ENCODE results near the gene TOP2B.

Gene TOP2B

DNA sequence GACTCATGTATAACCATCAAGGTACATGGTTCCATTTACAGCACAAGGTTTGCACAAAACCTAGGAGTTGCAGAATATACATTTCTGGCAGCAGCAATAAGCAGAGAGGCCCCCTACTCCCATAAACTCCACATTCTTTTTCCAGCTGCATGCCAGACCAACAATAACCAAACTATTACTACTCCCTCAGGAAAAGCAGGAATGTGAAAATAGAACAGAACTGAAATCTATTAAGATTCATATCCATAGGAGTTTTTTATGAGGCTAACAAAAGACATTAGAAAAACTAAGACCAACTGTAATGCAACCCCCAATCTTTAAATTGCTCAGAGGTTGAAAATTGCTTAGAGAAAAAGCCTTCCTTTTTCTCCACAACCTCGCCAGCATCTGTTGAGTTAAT is 27.6 kb upstream of the TOP2B start:
- Histone ChIP-seq H3K36me3 (ENCODE audit: insufficient read depth, low read length) (no peaks in the 10 kb centered on the region), H2AFZ (ENCODE audit: low read length, unreplicated experiment) (no peak overlapping the region), H3K4me1 (ENCODE audit: control insufficient read depth, insufficient read depth, low read length, unreplicated experiment) (no peaks in the 10 kb centered on the region), H3K27me3 (ENCODE audit: insufficient read depth, low read length) (peaks cover 54% of the 10 kb centered on the region), H3K79me2 (ENCODE audit: control insufficient read depth, insufficient read depth, low read length, unreplicated experiment) (no peaks in the 10 kb centered on the region), H3K4me3 (ENCODE audit: low read depth, low read length) (no peak overlapping the region), H3K27ac (ENCODE audit: low read depth, low read length) (no peak overlapping the region)

DNA sequence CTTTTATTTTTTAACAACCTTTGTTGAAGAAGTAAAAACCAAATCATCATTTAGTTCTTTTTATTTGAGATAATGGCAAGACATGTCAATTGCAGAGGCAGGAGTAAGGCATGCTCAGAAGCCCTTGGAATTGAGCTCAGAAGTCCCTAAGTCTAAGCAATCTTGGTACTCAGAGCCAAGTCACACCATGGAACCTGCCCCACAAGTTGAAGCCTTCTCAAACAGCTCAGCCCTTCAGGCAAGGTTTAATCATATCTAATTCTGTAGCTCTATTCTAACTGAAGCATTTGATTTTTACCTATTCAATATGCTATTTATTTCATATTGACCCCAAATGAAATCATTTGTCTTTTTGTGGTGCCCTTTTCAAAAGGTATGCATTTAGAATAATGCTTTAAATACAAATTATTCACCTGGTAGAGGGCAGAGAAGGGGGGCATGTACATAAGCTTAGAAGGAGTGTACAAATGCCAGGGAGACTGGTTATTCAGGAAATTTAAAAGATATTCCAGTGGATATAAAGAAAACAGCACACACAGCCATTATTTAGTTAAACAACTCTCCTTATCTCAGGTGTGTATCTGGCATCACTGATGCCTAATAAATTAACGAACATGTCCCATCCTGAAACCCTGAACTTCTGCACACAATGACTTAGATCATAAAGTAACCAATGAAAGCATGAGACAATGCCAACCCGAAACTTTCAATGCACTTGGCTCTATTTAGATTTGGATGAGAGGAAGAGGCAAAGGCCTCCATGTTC is 26.2 kb upstream of the TOP2B start:
- Histone ChIP-seq H3K27ac (ENCODE audit: low read depth, low read length) (no peak overlapping the region), H3K4me3 (ENCODE audit: low read depth, low read length) (no peak overlapping the region), H3K27me3 (ENCODE audit: insufficient read depth, low read length) (peaks cover 47% of the 10 kb centered on the region), H3K36me3 (ENCODE audit: insufficient read depth, low read length) (no peaks in the 10 kb centered on the region), H3K4me1 (ENCODE audit: control insufficient read depth, insufficient read depth, low read length, unreplicated experiment) (no peaks in the 10 kb centered on the region), H2AFZ (ENCODE audit: low read length, unreplicated experiment) (no peak overlapping the region), H3K79me2 (ENCODE audit: control insufficient read depth, insufficient read depth, low read length, unreplicated experiment) (no peaks in the 10 kb centered on the region)

DNA sequence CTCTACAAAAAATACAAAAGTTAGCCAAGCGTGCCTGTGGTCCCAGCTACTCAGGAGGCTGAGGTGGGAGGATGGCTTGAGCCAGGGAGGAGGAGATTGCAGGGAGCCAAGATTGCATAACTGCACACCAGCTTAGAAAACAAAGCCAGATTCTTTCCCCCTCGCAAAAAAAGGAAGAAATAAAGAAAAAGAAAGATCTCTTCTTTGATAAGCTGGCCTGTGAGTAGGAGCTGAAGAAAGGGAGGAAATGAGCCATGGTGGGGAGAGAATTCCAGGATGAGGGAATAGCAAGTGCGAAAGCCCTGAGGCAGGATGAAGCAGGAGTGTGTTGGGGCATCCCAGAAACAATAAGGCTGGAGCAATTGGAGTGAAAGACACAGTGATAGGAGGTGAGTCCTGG is 24.5 kb upstream of the TOP2B start:
- Histone ChIP-seq H3K27me3 (ENCODE audit: insufficient read depth, low read length) (peaks cover 39% of the 10 kb centered on the region), H3K4me1 (ENCODE audit: control insufficient read depth, insufficient read depth, low read length, unreplicated experiment) (no peaks in the 10 kb centered on the region), H3K36me3 (ENCODE audit: insufficient read depth, low read length) (no peaks in the 10 kb centered on the region), H3K4me3 (ENCODE audit: low read depth, low read length) (no peak overlapping the region), H3K79me2 (ENCODE audit: control insufficient read depth, insufficient read depth, low read length, unreplicated experiment) (no peaks in the 10 kb centered on the region), H3K27ac (ENCODE audit: low read depth, low read length) (no peak overlapping the region), H2AFZ (ENCODE audit: low read length, unreplicated experiment) (no peak overlapping the region)

DNA sequence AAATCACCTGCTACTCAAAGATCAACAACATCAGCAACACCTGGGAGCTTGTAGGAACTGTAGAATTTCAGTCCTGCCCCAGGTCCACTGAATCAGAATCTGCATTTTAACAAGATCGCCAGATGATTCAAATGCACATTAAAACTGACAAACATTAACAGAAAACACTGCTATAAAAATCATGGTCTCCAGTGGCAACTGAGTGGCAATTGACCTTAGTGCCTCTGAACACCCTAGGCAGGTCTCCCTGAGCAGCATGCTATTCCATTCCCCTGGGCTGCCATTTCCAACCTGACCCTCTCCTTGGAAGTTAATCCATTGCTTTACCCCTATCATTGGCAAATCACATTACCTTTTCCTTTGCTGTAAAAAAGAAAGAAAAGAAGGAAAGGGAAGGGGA is 23.0 kb upstream of the TOP2B start:
- Histone ChIP-seq H3K36me3 (ENCODE audit: insufficient read depth, low read length) (no peaks in the 10 kb centered on the region), H3K4me1 (ENCODE audit: control insufficient read depth, insufficient read depth, low read length, unreplicated experiment) (no peaks in the 10 kb centered on the region), H3K27ac (ENCODE audit: low read depth, low read length) (no peak overlapping the region), H3K27me3 (ENCODE audit: insufficient read depth, low read length) (peaks cover 39% of the 10 kb centered on the region), H3K4me3 (ENCODE audit: low read depth, low read length) (no peak overlapping the region), H3K79me2 (ENCODE audit: control insufficient read depth, insufficient read depth, low read length, unreplicated experiment) (no peaks in the 10 kb centered on the region), H2AFZ (ENCODE audit: low read length, unreplicated experiment) (no peak overlapping the region)

DNA sequence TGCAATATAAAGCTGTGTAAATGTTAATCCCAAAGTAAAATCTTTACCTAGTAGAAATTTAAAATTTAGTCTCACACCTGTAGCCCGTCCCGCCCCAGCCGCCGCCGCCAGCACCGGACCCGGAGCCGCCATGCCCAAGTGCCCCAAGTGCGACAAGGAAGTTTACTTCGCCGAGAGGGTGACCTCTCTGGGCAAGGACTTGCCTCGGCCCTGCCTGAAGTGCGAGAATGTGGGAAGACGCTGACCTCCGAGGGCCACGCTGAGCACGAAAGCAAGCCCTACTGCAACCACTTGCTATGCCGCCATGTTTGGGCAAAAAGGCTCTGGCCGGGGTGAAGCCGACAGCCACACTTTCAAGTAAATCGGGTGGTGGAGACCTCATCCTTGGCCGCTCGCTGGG is 22.1 kb upstream of the TOP2B start:
- Histone ChIP-seq H3K27ac (ENCODE audit: low read depth, low read length) (no peak overlapping the region), H2AFZ (ENCODE audit: low read length, unreplicated experiment) (no peak overlapping the region), H3K36me3 (ENCODE audit: insufficient read depth, low read length) (no peaks in the 10 kb centered on the region), H3K79me2 (ENCODE audit: control insufficient read depth, insufficient read depth, low read length, unreplicated experiment) (no peaks in the 10 kb centered on the region), H3K27me3 (ENCODE audit: insufficient read depth, low read length) (peaks cover 31% of the 10 kb centered on the region), H3K4me1 (ENCODE audit: control insufficient read depth, insufficient read depth, low read length, unreplicated experiment) (no peaks in the 10 kb centered on the region), H3K4me3 (ENCODE audit: low read depth, low read length) (no peak overlapping the region)

DNA sequence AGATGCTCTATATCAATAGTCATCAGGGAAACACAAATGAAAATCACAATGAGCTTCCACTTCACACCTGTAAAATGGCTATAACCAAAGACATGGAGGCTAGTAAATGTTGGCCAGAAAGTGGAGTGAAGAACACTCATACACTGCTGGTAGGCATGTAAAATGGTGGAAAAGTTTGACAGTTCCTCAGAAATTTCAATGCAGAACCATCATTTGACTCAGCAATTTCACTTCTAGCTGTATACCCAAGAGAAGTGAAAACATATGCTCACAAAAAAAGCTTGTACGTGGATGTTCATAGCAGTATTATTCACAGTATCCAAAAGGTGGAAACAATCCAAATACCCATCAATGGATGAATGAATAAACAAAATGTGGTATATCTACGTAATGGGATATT is 19.2 kb upstream of the TOP2B start:
- Histone ChIP-seq H3K4me3 (ENCODE audit: low read depth, low read length) (no peak overlapping the region), H3K27ac (ENCODE audit: low read depth, low read length) (no peak overlapping the region), H3K27me3 (ENCODE audit: insufficient read depth, low read length) (peaks cover 6% of the 10 kb centered on the region; the same call in 1 of the 2 replicates), H3K79me2 (ENCODE audit: control insufficient read depth, insufficient read depth, low read length, unreplicated experiment) (no peaks in the 10 kb centered on the region), H3K36me3 (ENCODE audit: insufficient read depth, low read length) (no peaks in the 10 kb centered on the region), H2AFZ (ENCODE audit: low read length, unreplicated experiment) (no peak overlapping the region), H3K4me1 (ENCODE audit: control insufficient read depth, insufficient read depth, low read length, unreplicated experiment) (no peaks in the 10 kb centered on the region)

DNA sequence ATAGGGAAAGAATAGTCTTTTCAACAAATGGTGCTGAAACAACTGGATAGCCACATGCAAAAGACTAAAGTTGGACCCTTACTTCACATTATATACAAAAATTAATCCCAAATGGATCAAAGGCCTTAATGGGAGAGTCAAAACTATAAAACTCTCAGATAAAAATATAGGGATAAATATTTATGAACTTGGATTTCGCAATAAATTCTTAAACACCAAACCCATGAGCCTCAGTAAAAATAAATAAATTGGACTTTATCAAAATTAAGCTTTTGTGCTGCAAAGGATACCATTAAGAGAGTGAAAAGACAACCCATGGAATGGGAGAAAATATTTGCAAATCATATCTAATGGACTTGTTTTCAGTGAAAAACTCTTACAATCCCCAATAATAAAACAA is 18.7 kb upstream of the TOP2B start:
- no peak overlapping the region for H3K4me3 ChIP-seq (ENCODE audit: low read depth, low read length)

DNA sequence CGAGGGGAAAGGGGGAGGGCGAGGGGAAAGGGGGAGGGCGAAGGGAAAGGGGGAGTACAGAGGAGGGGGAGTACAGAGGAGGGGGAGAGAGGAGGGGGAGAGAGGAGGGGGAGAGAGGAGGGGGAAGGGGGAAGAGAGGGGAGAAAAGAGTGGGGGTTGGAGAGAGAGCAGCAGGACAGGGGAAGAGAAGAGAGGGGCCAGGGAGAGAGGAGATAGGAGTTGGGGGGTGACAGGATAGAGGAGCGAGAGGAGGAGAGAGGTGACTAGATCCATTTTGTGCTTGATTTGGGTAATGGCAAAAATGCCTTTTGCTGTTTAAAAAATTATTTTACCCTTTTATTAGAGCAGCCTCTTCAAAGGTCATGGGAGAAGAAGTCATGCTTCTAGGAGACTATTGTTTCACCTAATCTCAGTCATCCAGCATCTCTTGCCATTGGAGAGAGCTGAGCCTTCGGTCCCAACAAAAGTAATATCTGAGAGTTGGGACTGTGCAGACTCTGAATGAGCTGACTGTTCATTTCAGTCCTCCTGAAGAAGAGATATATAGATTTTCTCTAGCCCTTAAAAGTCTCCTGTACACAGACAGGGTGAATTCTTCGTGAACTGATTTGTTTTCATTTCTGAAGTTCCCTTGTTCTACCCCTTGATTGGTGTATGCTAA is 15.1 kb upstream of the TOP2B start:
- H3K4me1 ChIP-seq (ENCODE audit: control insufficient read depth, insufficient read depth, low read length, unreplicated experiment), result no peaks in the 10 kb centered on the region
- H3K4me3 ChIP-seq (ENCODE audit: low read depth, low read length), result no peak overlapping the region
- H3K36me3 ChIP-seq (ENCODE audit: insufficient read depth, low read length), result no peaks in the 10 kb centered on the region
- no peak overlapping the region for H2AFZ ChIP-seq (ENCODE audit: low read length, unreplicated experiment)
- no peaks in the 10 kb centered on the region for H3K79me2 ChIP-seq (ENCODE audit: control insufficient read depth, insufficient read depth, low read length, unreplicated experiment)
- H3K27ac ChIP-seq (ENCODE audit: low read depth, low read length), result no peak overlapping the region
- no peaks in the 10 kb centered on the region for H3K27me3 ChIP-seq (ENCODE audit: insufficient read depth, low read length)

More for the DNA sequence above, 18.7 kb upstream of the TOP2B start:
- H3K27me3 ChIP-seq (ENCODE audit: insufficient read depth, low read length), result peaks cover under 1% of the 10 kb centered on the region; the same call in 1 of the 2 replicates
- no peaks in the 10 kb centered on the region for H3K79me2 ChIP-seq (ENCODE audit: control insufficient read depth, insufficient read depth, low read length, unreplicated experiment)
- no peak overlapping the region for H2AFZ ChIP-seq (ENCODE audit: low read length, unreplicated experiment)
- no peaks in the 10 kb centered on the region for H3K4me1 ChIP-seq (ENCODE audit: control insufficient read depth, insufficient read depth, low read length, unreplicated experiment)
- no peak overlapping the region for H3K27ac ChIP-seq (ENCODE audit: low read depth, low read length)
- H3K36me3 ChIP-seq (ENCODE audit: insufficient read depth, low read length), result no peaks in the 10 kb centered on the region

DNA sequence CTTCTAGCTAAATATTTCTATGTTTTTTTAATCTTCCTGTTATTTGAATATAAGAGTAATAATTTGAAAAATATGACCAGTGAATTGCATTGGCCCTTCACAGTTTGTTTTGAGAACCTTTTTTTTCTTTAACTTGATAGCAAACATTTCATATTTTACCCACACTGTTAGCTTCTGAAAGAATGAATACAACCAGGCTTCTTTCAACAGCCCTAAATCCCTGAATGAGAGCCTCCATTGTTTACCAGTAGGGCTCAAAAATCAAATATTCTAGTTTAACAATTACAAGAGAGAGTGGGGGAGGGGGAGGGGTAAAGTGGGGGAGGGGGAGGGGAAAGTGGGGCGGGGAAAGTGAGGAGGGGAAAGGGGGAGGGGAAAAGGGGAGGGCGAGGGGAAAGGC is 14.5 kb upstream of the TOP2B start:
- H3K79me2 ChIP-seq (ENCODE audit: control insufficient read depth, insufficient read depth, low read length, unreplicated experiment), result no peaks in the 10 kb centered on the region
- H3K27me3 ChIP-seq (ENCODE audit: insufficient read depth, low read length), result no peaks in the 10 kb centered on the region
- no peak overlapping the region for H2AFZ ChIP-seq (ENCODE audit: low read length, unreplicated experiment)
- no peak overlapping the region for H3K27ac ChIP-seq (ENCODE audit: low read depth, low read length)
- no peak overlapping the region for H3K4me3 ChIP-seq (ENCODE audit: low read depth, low read length)
- no peaks in the 10 kb centered on the region for H3K4me1 ChIP-seq (ENCODE audit: control insufficient read depth, insufficient read depth, low read length, unreplicated experiment)
- H3K36me3 ChIP-seq (ENCODE audit: insufficient read depth, low read length), result no peaks in the 10 kb centered on the region

DNA sequence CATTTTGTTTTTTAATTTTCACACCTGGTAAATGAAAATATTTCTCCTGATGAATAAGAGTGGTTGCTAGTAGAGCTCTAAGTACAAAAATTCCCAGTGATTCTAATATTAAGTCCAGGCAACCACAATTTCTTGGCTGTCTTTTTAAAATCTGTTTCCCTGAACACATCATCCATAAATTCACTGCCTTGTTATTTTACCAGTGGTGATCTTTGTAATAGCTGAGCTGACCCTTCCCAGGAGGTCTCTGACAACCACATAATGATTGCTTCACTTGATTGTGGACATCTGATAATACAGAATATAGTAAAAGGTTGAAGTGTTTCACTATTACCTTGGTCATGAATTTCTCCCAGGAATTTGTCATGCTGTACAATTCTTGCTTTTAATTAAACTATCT is 13.9 kb upstream of the TOP2B start:
- Histone ChIP-seq H3K4me3 (ENCODE audit: low read depth, low read length) (no peak overlapping the region), H3K36me3 (ENCODE audit: insufficient read depth, low read length) (no peaks in the 10 kb centered on the region), H3K27me3 (ENCODE audit: insufficient read depth, low read length) (no peaks in the 10 kb centered on the region), H3K27ac (ENCODE audit: low read depth, low read length) (no peak overlapping the region), H3K79me2 (ENCODE audit: control insufficient read depth, insufficient read depth, low read length, unreplicated experiment) (no peaks in the 10 kb centered on the region), H3K4me1 (ENCODE audit: control insufficient read depth, insufficient read depth, low read length, unreplicated experiment) (no peaks in the 10 kb centered on the region), H2AFZ (ENCODE audit: low read length, unreplicated experiment) (no peak overlapping the region)

DNA sequence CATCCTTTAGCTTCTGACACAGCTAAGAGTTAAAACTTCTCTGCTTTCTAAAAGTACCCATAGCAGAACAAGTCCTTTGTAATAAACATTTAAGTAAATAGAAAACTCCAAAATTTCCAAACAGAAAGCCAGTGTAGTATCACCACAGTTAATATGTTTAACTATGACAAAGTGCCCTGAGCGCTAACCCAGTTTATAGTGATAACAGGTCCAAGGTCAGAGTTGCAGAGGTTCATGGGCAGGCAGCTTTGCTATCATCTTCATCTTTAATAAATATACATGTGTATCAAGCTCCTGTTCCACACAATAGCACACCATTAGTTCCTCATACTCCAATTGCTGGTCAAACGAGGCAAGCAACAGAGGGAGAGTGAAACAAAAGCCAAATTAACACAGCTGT is 12.4 kb upstream of the TOP2B start:
- Histone ChIP-seq H3K79me2 (ENCODE audit: control insufficient read depth, insufficient read depth, low read length, unreplicated experiment) (no peaks in the 10 kb centered on the region), H3K4me1 (ENCODE audit: control insufficient read depth, insufficient read depth, low read length, unreplicated experiment) (no peaks in the 10 kb centered on the region), H3K27ac (ENCODE audit: low read depth, low read length) (no peak overlapping the region), H2AFZ (ENCODE audit: low read length, unreplicated experiment) (no peak overlapping the region), H3K4me3 (ENCODE audit: low read depth, low read length) (no peak overlapping the region), H3K36me3 (ENCODE audit: insufficient read depth, low read length) (no peaks in the 10 kb centered on the region), H3K27me3 (ENCODE audit: insufficient read depth, low read length) (no peaks in the 10 kb centered on the region)
